A673 (cell line): Measurements from ENCODE around the gene HELZ. TPM values are rescaled to one million over a fixed set of nuclear protein-coding genes. Genes with fewer than 3 reads are reported as not detected.

Experiments used
- BruUV-seq: library from RNA; stranded (reverse); fragments of 400-500 nt; replicated peaks from 2 replicates; lab custom pipeline; 2021; lab: Mats Ljungman, UMichigan
- CTCF ChIA-PET: fragments of 300-600 bp; sonication (Branson Sonifier 250); formaldehyde crosslinking; loops from one replicate; lab custom pipeline; 2022; ENCODE audit warnings: antibody characterized with exemption; lab: Charles Lee
- POLR2A ChIA-PET: fragments of 300-600 bp; sonication (Branson Sonifier 250); formaldehyde crosslinking; loops from one replicate; lab custom pipeline; 2022; ENCODE audit warnings: antibody characterized with exemption; ENCODE audit not compliant: low non-redundant PET; lab: Charles Lee
- DNase-seq: peaks from one replicate; pipeline ENCODE4 v3.0.0-alpha.2; 2015; ENCODE audit warnings: low spot score
- H3K27ac ChIP-seq: fragments of 200-600 bp; sonication (generic); 2 replicates; pipeline ENCODE4 v1.5.1; 2016; ENCODE audit warnings: mixed run types, low read depth, mild to moderate bottlenecking, mixed read lengths, antibody characterized with exemption, low read length; ENCODE audit not compliant: poor library complexity, severe bottlenecking
- H3K27me3 ChIP-seq: fragments of 200-600 bp; sonication (generic); replicated peaks from 2 replicates; pipeline ENCODE4 v1.6.1; 2017; ENCODE audit warnings: mixed run types, low read depth, mild to moderate bottlenecking, mixed read lengths, antibody characterized with exemption, low read length; ENCODE audit not compliant: insufficient read depth, poor library complexity
- H3K36me3 ChIP-seq: fragments of 200-600 bp; sonication (generic); 2 replicates; pipeline ENCODE4 v1.6.1; 2016; ENCODE audit warnings: mixed run types, mild to moderate bottlenecking, mixed read lengths, antibody characterized with exemption, low read length; ENCODE audit not compliant: insufficient read depth, poor library complexity, severe bottlenecking
- H3K4me1 ChIP-seq: fragments of 200-600 bp; sonication (generic); 2 replicates; pipeline ENCODE4 v1.6.1; 2017; ENCODE audit warnings: mixed run types, mild to moderate bottlenecking, mixed read lengths, antibody characterized with exemption, low read length; ENCODE audit not compliant: insufficient read depth, poor library complexity, severe bottlenecking
- H3K4me3 ChIP-seq: fragments of 200-600 bp; sonication (generic); 2 replicates; pipeline ENCODE4 v1.5.1; 2016; ENCODE audit warnings: low read depth, mixed run types, mild to moderate bottlenecking, mixed read lengths, low read length; ENCODE audit not compliant: poor library complexity, severe bottlenecking
- H3K9me3 ChIP-seq: fragments of 200-600 bp; sonication (generic); 2 replicates; pipeline ENCODE4 v1.6.1; 2016; ENCODE audit warnings: mixed run types, low read depth, mild to moderate bottlenecking, mixed read lengths, antibody characterized with exemption, low read length; ENCODE audit not compliant: poor library complexity, severe bottlenecking
- CTCF ChIP-seq: fragments of 300-800, 200-600 bp; sonication (generic); conservative IDR thresholded peaks from 2 replicates; pipeline ENCODE4 v1.5.1; 2017; ENCODE audit warnings: low read depth, mild to moderate bottlenecking, antibody characterized with exemption, low read length, moderate library complexity, mixed read lengths
- EZH2 ChIP-seq: fragments of 200-600 bp; sonication (generic); IDR thresholded peaks from 2 replicates; pipeline ENCODE4 v1.6.1; 2017; ENCODE audit warnings: borderline replicate concordance, low read depth, mild to moderate bottlenecking, mixed read lengths, antibody characterized with exemption, low read length; ENCODE audit not compliant: poor library complexity, severe bottlenecking
- intact Hi-C: fragments of 100-400 bp; cut with micrococcal nuclease; formaldehyde crosslinking; loops from one replicate; pipeline ENCODE4 v1.10.0; 2022; ENCODE audit not compliant: unreplicated experiment
- total RNA-seq: library from RNA; stranded (reverse); gene quantifications from 2 replicates; pipeline ENCODE4 v1.2.3, GENCODE V29; 2021

The HELZ gene
- total RNA-seq, 1 experiment from 2014 or later = 57.3 TPM

- H3K27ac ChIP-seq = no peak overlapping the region
- no TSS peak for BruUV-seq
- POLR2A ChIA-PET = no interaction called here
- H3K27me3 ChIP-seq = no peaks in the 10 kb centered on the region
- H3K36me3 ChIP-seq = peaks cover 2% of the 10 kb centered on the region
- CTCF ChIA-PET = no interaction called here
- TF ChIP-seq EZH2 (no peak), CTCF (no peak)
- no peak overlapping the region for H3K4me3 ChIP-seq
- H3K9me3 ChIP-seq = no peaks in the 10 kb centered on the region
- DNase-seq = no peak
- intact Hi-C loops = no loop called here
- H3K4me1 ChIP-seq = peaks cover 19% of the 10 kb centered on the region
Measured at GRCh38 chr17:67072885-67073284, 172.1 kb downstream of the HELZ start.

- no peak for DNase-seq
- ChIA-PET POLR2A (no interaction called here), CTCF (no interaction called here)
- Histone ChIP-seq H3K27ac (no peak overlapping the region), H3K4me3 (no peak overlapping the region), H3K9me3 (no peaks in the 10 kb centered on the region), H3K4me1 (peaks cover 26% of the 10 kb centered on the region), H3K27me3 (no peaks in the 10 kb centered on the region), H3K36me3 (no peaks in the 10 kb centered on the region)
- no TSS peak for BruUV-seq
- TF ChIP-seq CTCF = no peak
- TF ChIP-seq EZH2 = no peak
- intact Hi-C loops = no loop called here
Measured at GRCh38 chr17:67071595-67071994, 173.4 kb downstream of the HELZ start.

- BruUV-seq = no TSS peak
- H3K27ac ChIP-seq = no peak overlapping the region
- H3K4me1 ChIP-seq = peaks cover 26% of the 10 kb centered on the region
- DNase-seq = no peak
- intact Hi-C loops = no loop called here
- H3K27me3 ChIP-seq = no peaks in the 10 kb centered on the region
- ChIA-PET POLR2A (no interaction called here), CTCF (no interaction called here)
- no peaks in the 10 kb centered on the region for H3K36me3 ChIP-seq
- H3K4me3 ChIP-seq = no peak overlapping the region
- TF ChIP-seq CTCF (no peak), EZH2 (no peak)
- H3K9me3 ChIP-seq = no peaks in the 10 kb centered on the region
Measured at GRCh38 chr17:67069603-67070136, 175.3 kb downstream of the HELZ start.
